Loucy (cell line): Measurements from ENCODE around the gene ATP11B.

Experiments used
- H2AFZ ChIP-seq: fragments of 200-600 bp; sonication (generic); 2 replicates; pipeline ENCODE4 v1.6.0; 2016; ENCODE audit warnings: antibody characterized with exemption, mild to moderate bottlenecking, low read length, moderate library complexity
- H3F3A ChIP-seq: fragments of 200-600 bp; 2 replicates; pipeline ENCODE4 v1.6.0; 2016; ENCODE audit warnings: antibody characterized with exemption, low read depth, mild to moderate bottlenecking
- H3K27me3 ChIP-seq: fragments of 200-600 bp; sonication (generic); 2 replicates; pipeline ENCODE4 v1.6.1; 2014; ENCODE audit warnings: low read length, mild to moderate bottlenecking; ENCODE audit not compliant: insufficient read depth, poor library complexity, severe bottlenecking
- H3K36me3 ChIP-seq: fragments of 200-600 bp; sonication (generic); 2 replicates; pipeline ENCODE4 v1.6.1; 2016; ENCODE audit warnings: low read length; ENCODE audit not compliant: insufficient read depth
- H3K4me1 ChIP-seq: fragments of 200-600 bp; sonication (generic); 2 replicates; pipeline ENCODE4 v1.5.1; 2014; ENCODE audit warnings: low read length, mild to moderate bottlenecking; ENCODE audit not compliant: insufficient read depth, poor library complexity, severe bottlenecking
- H3K4me2 ChIP-seq: fragments of 200-600 bp; sonication (generic); 2 replicates; pipeline ENCODE4 v1.6.0; 2014; ENCODE audit warnings: antibody characterized with exemption, low read length, low read depth, mild to moderate bottlenecking; ENCODE audit not compliant: poor library complexity, severe bottlenecking
- H3K4me3 ChIP-seq: fragments of 200-600 bp; sonication (generic); 2 replicates; pipeline ENCODE4 v1.5.1; 2014; ENCODE audit warnings: low read length, mild to moderate bottlenecking, mixed read lengths; ENCODE audit not compliant: poor library complexity, severe bottlenecking
- H3K79me2 ChIP-seq: fragments of 200-600 bp; sonication (generic); 2 replicates; pipeline ENCODE4 v1.6.1; 2014; ENCODE audit warnings: low read length; ENCODE audit not compliant: insufficient read depth
- H3K9ac ChIP-seq: fragments of 200-600 bp; sonication (generic); 2 replicates; pipeline ENCODE4 v1.6.0; 2014; ENCODE audit warnings: mild to moderate bottlenecking, low read depth, low read length, moderate library complexity; ENCODE audit not compliant: poor library complexity, severe bottlenecking
- H3K9me2 ChIP-seq: fragments of 200-600 bp; sonication (generic); replicated peaks from 2 replicates; pipeline ENCODE4 v1.6.1; 2016; ENCODE audit warnings: low read depth, low read length, mixed read lengths
- H3K9me3 ChIP-seq: fragments of 200-600 bp; sonication (generic); 2 replicates; pipeline ENCODE4 v1.6.1; 2014; ENCODE audit warnings: mild to moderate bottlenecking, antibody characterized with exemption, low read length, low read depth; ENCODE audit not compliant: insufficient read depth
- H4K20me1 ChIP-seq: fragments of 200-600 bp; sonication (generic); 2 replicates; pipeline ENCODE4 v1.6.0; 2014; ENCODE audit warnings: antibody characterized with exemption, low read length, mild to moderate bottlenecking; ENCODE audit not compliant: insufficient read depth, poor library complexity, severe bottlenecking
- CTCF ChIP-seq: fragments of 200-600 bp; sonication (generic); conservative IDR thresholded peaks from 2 replicates; pipeline ENCODE4 v1.5.1; 2014; ENCODE audit warnings: mild to moderate bottlenecking, antibody characterized with exemption, low read length
- EZH2phosphoT487 ChIP-seq: fragments of 200-600 bp; IDR thresholded peaks from 2 replicates; pipeline ENCODE4 v1.6.1; 2018; ENCODE audit warnings: antibody characterized with exemption, mild to moderate bottlenecking, moderate library complexity, borderline replicate concordance

ATP11B gene

GRCh38 chr3:182936239-182936917 is 143.1 kb downstream of the ATP11B start:
- peaks cover 71% of the 10 kb centered on the region for H3K4me1 ChIP-seq
- no peaks in the 10 kb centered on the region for H4K20me1 ChIP-seq
- peaks cover 3% of the 10 kb centered on the region; the same call in 1 of the 2 replicates for H3F3A ChIP-seq
- TF ChIP-seq CTCF (no peak), EZH2phosphoT487 (no peak)
- no peaks in the 10 kb centered on the region for H3K27me3 ChIP-seq
- H3K4me3 ChIP-seq: peak overlapping the region; percentile 67
- H3K9me2 ChIP-seq: no peaks in the 10 kb centered on the region
- H3K9ac ChIP-seq: peak overlapping the region; percentile 68
- H3K9me3 ChIP-seq: peaks cover 9% of the 10 kb centered on the region; the same call in 1 of the 2 replicates
- H3K36me3 ChIP-seq: no peaks in the 10 kb centered on the region
- no peak overlapping the region for H2AFZ ChIP-seq
- H3K4me2 ChIP-seq: peak overlapping the region; percentile 81
- peaks cover 43% of the 10 kb centered on the region for H3K79me2 ChIP-seq

- Histone ChIP-seq H3K4me2 (peak overlapping the region; percentile 81), H3K27me3 (no peaks in the 10 kb centered on the region), H3K79me2 (peaks cover 46% of the 10 kb centered on the region), H3K9ac (peak overlapping the region; percentile 68), H3K36me3 (no peaks in the 10 kb centered on the region), H3K9me3 (peaks cover 9% of the 10 kb centered on the region; the same call in 1 of the 2 replicates), H2AFZ (no peak overlapping the region), H3K9me2 (no peaks in the 10 kb centered on the region), H4K20me1 (no peaks in the 10 kb centered on the region), H3K4me3 (peak overlapping the region; percentile 67), H3K4me1 (peaks cover 74% of the 10 kb centered on the region), H3F3A (peaks cover 3% of the 10 kb centered on the region; the same call in 1 of the 2 replicates)
- no peak for TF ChIP-seq EZH2phosphoT487
- TF ChIP-seq CTCF: no peak
These were observed 143.6 kb downstream of the ATP11B start for GRCh38 chr3:182936918-182937285.

- Histone ChIP-seq H3K4me2 (peak overlapping the region; percentile 81), H3K9ac (peak overlapping the region; percentile 71), H3K9me3 (peaks cover 4% of the 10 kb centered on the region; the same call in 1 of the 2 replicates), H2AFZ (no peak overlapping the region), H3K27me3 (no peaks in the 10 kb centered on the region), H3K79me2 (peaks cover 46% of the 10 kb centered on the region), H3F3A (peaks cover 3% of the 10 kb centered on the region; the same call in 1 of the 2 replicates), H3K4me1 (peaks cover 74% of the 10 kb centered on the region), H4K20me1 (no peaks in the 10 kb centered on the region), H3K4me3 (peak overlapping the region; percentile 67), H3K36me3 (no peaks in the 10 kb centered on the region), H3K9me2 (no peaks in the 10 kb centered on the region)
- no peak for TF ChIP-seq CTCF
- no peak for TF ChIP-seq EZH2phosphoT487
These were observed 144.2 kb downstream of the ATP11B start for GRCh38 chr3:182937293-182938051.
